Erythroblast (primary cell): Measurements from ENCODE around the gene C2CD4A.
A peak's percentile ranks its signal among the peaks of the same experiment; 100 is the strongest.

Experiments used
- DNase-seq, 2 experiments: peaks; one replicate each; lab custom pipeline; 2025; lab: John Stamatoyannopoulos, UW
- GATA1 ChIP-seq: IDR thresholded peaks from 2 replicates; pipeline ENCODE4 v1.6.1; 2011; ENCODE audit warnings: low read depth, mild to moderate bottlenecking, control low read depth, low read length, moderate library complexity
- POLR2A ChIP-seq: IDR thresholded peaks from 2 replicates; pipeline ENCODE4 v1.6.1; 2011; ENCODE audit warnings: mild to moderate bottlenecking, low read length

C2CD4A gene

GRCh38 chr15:62052713-62053112 lies 14.1 kb upstream of the C2CD4A start:
- TF ChIP-seq POLR2A: no peak
- TF ChIP-seq GATA1: no peak
- no peak for DNase-seq

- TF ChIP-seq GATA1 (no peak), POLR2A (no peak)
- DNase-seq: no peak
Measured at GRCh38 chr15:62053439-62054085, 13.2 kb upstream of the C2CD4A start.

GRCh38 chr15:62054979-62055378 lies 11.8 kb upstream of the C2CD4A start:
- TF ChIP-seq POLR2A: no peak
- TF ChIP-seq GATA1: no peak
- no peak for DNase-seq

GRCh38 chr15:62057341-62057980 lies 9.3 kb upstream of the C2CD4A start:
- TF ChIP-seq GATA1 (no peak), POLR2A (no peak)

GRCh38 chr15:62058327-62059028 lies 8.3 kb upstream of the C2CD4A start:
- DNase-seq: no peak
- no peak for TF ChIP-seq GATA1
- no peak for TF ChIP-seq POLR2A

More at GRCh38 chr15:62057341-62057980, 9.3 kb upstream of the C2CD4A start:
- DNase-seq: peak in 1 of 2 experiments; percentile 15

GRCh38 chr15:62059108-62059815 lies 7.5 kb upstream of the C2CD4A start:
- TF ChIP-seq POLR2A (no peak), GATA1 (no peak)
- DNase-seq: peak; percentile 39 to 47

- DNase-seq: peak; percentile 81 to 83
- TF ChIP-seq GATA1 (no peak), POLR2A (no peak)
Measured at GRCh38 chr15:62059816-62060112, 7.0 kb upstream of the C2CD4A start.

GRCh38 chr15:62060113-62060895 lies 6.5 kb upstream of the C2CD4A start, which contains the start of gene VPS13C:
TSS of gene VPS13C (minus strand) at chr15:62060447. CDS start at chr15:62060374, 73 bp downstream.
- TF ChIP-seq GATA1 (no peak), POLR2A (peak; percentile 75)

GRCh38 chr15:62060896-62061280 lies 5.9 kb upstream of the C2CD4A start:
- TF ChIP-seq POLR2A (no peak), GATA1 (no peak)
- DNase-seq: no peak

More at GRCh38 chr15:62060113-62060895, 6.5 kb upstream of the C2CD4A start, which contains the start of gene VPS13C:
- DNase-seq: peak; percentile 94 to 95

GRCh38 chr15:62063825-62064635 lies 2.7 kb upstream of the C2CD4A start:
- no peak for TF ChIP-seq GATA1
- no peak for DNase-seq

- peak; percentile 28 to 40 for DNase-seq
- no peak for TF ChIP-seq GATA1
- no peak for TF ChIP-seq POLR2A
Measured at GRCh38 chr15:62067448-62068044, 769 bp downstream of the C2CD4A start.

- TF ChIP-seq POLR2A (no peak), GATA1 (no peak)
- DNase-seq: peak; percentile 46
Measured at GRCh38 chr15:62068071-62068809, 1.5 kb downstream of the C2CD4A start.

- no peak for DNase-seq
- TF ChIP-seq GATA1 (no peak), POLR2A (no peak)
Measured at GRCh38 chr15:62068810-62069167, 2.0 kb downstream of the C2CD4A start.
